ENCODE data around the gene NCKAP5.

DNA sequence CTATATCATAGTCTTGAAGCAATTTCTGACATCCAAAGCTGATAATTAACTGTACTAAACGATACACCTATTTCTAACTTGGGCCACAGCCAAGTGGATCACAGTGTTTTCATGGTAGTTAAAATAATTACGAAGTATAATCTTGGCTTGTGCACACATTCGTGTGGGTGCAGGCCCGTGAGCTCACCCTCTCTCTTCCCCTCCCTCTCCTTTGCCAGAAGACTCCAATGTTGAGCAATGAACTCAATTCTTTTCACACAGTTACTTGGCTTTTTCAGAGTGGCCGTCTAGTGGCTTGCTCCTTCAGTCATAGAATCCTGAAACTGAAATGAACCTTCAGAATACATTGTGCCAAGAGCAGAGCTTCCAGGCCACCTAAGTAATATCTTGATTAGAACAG is 178.7 kb downstream of the NCKAP5 start:
- TF ChIP-seq, protein P1, sequence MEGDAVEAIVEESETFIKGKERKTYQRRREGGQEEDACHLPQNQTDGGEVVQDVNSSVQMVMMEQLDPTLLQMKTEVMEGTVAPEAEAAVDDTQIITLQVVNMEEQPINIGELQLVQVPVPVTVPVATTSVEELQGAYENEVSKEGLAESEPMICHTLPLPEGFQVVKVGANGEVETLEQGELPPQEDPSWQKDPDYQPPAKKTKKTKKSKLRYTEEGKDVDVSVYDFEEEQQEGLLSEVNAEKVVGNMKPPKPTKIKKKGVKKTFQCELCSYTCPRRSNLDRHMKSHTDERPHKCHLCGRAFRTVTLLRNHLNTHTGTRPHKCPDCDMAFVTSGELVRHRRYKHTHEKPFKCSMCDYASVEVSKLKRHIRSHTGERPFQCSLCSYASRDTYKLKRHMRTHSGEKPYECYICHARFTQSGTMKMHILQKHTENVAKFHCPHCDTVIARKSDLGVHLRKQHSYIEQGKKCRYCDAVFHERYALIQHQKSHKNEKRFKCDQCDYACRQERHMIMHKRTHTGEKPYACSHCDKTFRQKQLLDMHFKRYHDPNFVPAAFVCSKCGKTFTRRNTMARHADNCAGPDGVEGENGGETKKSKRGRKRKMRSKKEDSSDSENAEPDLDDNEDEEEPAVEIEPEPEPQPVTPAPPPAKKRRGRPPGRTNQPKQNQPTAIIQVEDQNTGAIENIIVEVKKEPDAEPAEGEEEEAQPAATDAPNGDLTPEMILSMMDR (conservative IDR thresholded peaks at IDR 0.05) = no peak
- TF ChIP-seq EZH2 (IDR thresholded peaks at IDR 0.05; ENCODE audit: low read depth) = no peak
